Measurements from ENCODE around the gene SMAD6.
"Not testable (repeated sequence)": the region's sequence is repeated elsewhere in the genome, so short reads cannot be mapped to it uniquely, and the experiment has no call there.

The SMAD6 gene

GRCh38 chr15:66743703-66744536 lies 41.9 kb downstream of the SMAD6 start:
- no peak for DNase-seq

- DNase-seq: no peak
These were observed 42.7 kb downstream of the SMAD6 start for GRCh38 chr15:66744610-66745279.

GRCh38 chr15:66745530-66746230 lies 43.6 kb downstream of the SMAD6 start:
- DNase-seq: no peak

GRCh38 chr15:66746231-66746605 lies 44.2 kb downstream of the SMAD6 start:
- no peak for DNase-seq

GRCh38 chr15:66747223-66747622 lies 45.2 kb downstream of the SMAD6 start:
- DNase-seq: no peak

- DNase-seq: no peak
These were observed 46.1 kb downstream of the SMAD6 start for GRCh38 chr15:66747886-66748707.

- no peak for DNase-seq
These were observed 46.6 kb downstream of the SMAD6 start for GRCh38 chr15:66748708-66749035.

GRCh38 chr15:66749841-66750575 lies 48.0 kb downstream of the SMAD6 start:
- DNase-seq: no peak

- no peak for DNase-seq
These were observed 48.6 kb downstream of the SMAD6 start for GRCh38 chr15:66750609-66751008.

- no peak for DNase-seq
These were observed 49.5 kb downstream of the SMAD6 start for GRCh38 chr15:66751579-66751978.

GRCh38 chr15:66752078-66752477 lies 50.0 kb downstream of the SMAD6 start:
- no peak for DNase-seq

GRCh38 chr15:66753687-66754377 lies 51.8 kb downstream of the SMAD6 start:
- no peak for DNase-seq

- DNase-seq: no peak
These were observed 52.8 kb downstream of the SMAD6 start for GRCh38 chr15:66754789-66755188.

GRCh38 chr15:66755298-66756068 lies 53.4 kb downstream of the SMAD6 start:
- no peak for DNase-seq

GRCh38 chr15:66756295-66756694 lies 54.3 kb downstream of the SMAD6 start:
- DNase-seq: no peak

- DNase-seq: no peak
These were observed 55.0 kb downstream of the SMAD6 start for GRCh38 chr15:66757030-66757429.

- DNase-seq: no peak
These were observed 55.5 kb downstream of the SMAD6 start for GRCh38 chr15:66757521-66757920.

GRCh38 chr15:66758217-66758616 lies 56.2 kb downstream of the SMAD6 start:
- DNase-seq: not testable (repeated sequence)

- DNase-seq: no peak
These were observed 56.8 kb downstream of the SMAD6 start for GRCh38 chr15:66758844-66759243.

GRCh38 chr15:66760097-66760967 lies 58.3 kb downstream of the SMAD6 start:
- no peak for DNase-seq

All from CD4-positive, alpha-beta T cell treated with Interleukin-10 for 1 hour (primary cell).